Raji (cell line): Measurements from ENCODE around the gene MAPK8IP3.
A peak's percentile ranks its signal among the peaks of the same experiment; 100 is the strongest.

Source experiments
- POLR2A ChIP-seq: IDR thresholded peaks from 2 replicates; pipeline ENCODE4 v1.6.1; 2011; ENCODE audit warnings: low read depth, low read length, control low read depth; ENCODE audit not compliant: insufficient read depth

Gene MAPK8IP3

DNA sequence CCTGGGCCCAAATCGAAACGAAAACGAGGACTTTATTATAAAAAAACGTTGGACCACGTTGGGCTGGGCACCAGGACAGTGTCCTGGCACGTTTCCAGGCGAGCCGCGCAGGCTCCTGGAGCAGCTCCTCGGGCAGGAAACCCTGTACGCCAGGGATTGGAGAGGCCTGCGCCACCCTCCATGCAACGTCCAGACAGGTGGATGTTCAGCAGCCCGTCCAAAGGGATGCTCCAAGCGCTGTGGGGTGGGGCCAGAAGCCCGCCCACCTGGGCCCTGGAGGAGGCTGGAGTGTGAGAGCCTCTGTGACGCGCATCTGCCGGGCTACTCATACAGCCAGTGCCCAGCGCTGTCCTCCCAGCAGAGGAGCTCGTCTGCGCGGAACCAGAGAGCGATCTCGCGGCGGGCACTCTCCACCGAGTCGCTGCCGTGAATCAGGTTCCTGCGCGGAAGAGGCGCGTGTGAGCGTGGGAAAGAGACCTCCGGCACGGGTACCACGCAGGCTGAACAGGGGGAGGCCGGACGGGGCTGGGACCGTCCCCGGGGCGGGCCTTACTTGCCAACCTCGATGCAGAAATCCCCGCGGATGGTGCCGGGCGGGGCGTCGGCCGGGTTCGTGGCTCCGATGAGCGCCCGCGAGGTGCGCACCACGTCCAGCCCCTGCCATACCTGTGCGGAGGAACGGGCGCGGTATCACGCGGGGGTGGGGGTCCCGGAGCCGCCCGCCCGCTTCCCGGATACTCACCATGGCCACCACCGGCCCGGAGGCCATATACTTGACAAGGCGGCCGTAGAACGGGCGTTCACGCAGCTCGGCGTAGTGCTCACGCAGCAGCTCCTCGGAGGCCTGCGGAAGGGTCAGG lies 64.6 kb downstream of the MAPK8IP3 start:
- TF ChIP-seq POLR2A = no peak; the same call in 1 of the 2 replicates

DNA sequence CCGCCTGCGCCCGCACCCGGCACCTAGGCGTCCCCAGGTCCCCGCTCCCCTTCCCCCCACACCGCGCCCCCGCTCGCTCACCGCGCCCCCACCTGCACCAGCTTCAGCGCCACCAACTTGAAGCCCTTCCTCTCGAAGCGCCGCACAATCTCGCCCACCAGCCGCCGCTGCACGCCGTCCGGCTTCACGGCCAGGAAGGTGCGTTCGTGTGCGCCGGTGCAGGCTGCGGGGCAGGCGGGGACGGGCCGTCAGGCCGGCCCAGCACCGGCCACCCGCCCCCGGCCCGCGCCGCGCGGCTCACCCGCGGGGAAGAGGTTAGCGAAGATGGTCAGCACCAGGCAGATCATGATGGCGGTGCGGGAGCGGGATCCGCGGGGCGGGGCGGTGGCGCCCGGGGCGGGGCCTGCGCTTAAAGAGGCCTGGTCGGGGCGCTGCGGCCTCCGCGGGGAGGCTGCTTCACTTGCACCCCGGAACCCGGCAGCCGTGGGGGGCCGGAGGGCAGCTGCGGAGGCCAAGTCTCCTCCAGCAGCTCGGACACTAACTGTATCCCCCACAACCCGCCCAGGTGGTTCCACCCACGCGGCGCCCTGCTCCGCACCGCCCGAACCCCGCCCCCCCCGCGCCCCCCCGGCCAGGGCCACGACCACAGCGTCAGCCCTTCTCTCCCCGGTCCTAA lies 65.3 kb downstream of the MAPK8IP3 start, which contains the start of gene NME3:
NME3 (minus strand) TSS at position 356 of the 676 bp plus-strand sequence; CDS start at position 347, 9 bp downstream.
- peak; percentile 64 for TF ChIP-seq POLR2A

DNA sequence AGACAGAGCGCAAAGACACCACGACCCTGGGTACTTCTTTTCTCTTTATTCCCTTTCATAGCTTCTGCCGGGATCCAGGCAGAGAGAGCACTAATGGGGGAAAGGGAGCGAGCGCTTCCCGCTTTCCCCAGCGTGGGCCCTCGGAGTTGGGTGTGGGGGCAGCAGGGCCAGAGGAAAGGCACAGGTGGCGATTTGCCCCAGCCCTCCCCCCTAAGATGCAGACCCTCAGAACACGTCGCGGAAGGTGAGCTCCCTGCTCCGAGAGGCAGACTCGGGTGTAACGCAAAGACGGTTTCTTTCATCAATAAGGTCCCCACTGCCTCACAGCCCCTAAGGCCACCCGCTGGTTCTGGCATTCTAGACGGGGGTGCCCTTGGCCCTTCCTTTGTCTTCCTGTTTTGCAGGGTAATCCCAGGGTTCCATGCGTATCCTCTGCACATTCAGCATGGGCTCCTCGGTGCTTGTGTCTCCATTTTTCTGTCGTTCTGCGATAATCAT lies 65.9 kb downstream of the MAPK8IP3 start:
- TF ChIP-seq POLR2A = no peak

DNA sequence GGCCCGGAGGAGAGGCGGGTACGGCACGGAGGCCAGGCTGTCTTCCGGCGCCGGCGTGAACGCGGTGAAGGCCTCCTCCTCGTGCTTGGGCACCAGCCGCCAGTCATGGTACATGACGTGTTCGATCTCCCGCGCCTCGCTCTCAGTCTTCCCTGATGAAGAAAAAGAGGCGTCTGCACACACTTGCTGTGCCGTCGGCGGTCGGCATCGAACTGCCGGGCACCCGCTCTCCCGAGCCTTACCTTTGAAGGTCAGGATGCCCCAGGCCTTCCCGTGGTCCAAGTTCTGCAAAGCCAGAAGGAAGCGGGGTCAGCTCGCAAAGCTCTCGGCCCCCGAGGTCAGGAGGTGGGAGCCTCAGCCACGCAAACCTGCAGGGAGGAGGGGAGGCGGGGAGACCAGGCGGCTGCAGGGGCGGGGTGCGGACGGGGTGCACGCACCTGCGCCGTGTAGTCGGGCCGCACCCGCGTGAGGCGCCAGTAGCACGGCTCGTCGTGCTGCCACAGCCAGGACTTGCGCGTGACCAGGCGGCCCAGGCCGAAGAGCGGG lies 66.4 kb downstream of the MAPK8IP3 start, which contains the start of gene EME2:
EME2 (plus strand) TSS at position 449 of the 546 bp plus-strand sequence. CDS start 418 bp downstream, outside the sequence.
- no peak for TF ChIP-seq POLR2A

DNA sequence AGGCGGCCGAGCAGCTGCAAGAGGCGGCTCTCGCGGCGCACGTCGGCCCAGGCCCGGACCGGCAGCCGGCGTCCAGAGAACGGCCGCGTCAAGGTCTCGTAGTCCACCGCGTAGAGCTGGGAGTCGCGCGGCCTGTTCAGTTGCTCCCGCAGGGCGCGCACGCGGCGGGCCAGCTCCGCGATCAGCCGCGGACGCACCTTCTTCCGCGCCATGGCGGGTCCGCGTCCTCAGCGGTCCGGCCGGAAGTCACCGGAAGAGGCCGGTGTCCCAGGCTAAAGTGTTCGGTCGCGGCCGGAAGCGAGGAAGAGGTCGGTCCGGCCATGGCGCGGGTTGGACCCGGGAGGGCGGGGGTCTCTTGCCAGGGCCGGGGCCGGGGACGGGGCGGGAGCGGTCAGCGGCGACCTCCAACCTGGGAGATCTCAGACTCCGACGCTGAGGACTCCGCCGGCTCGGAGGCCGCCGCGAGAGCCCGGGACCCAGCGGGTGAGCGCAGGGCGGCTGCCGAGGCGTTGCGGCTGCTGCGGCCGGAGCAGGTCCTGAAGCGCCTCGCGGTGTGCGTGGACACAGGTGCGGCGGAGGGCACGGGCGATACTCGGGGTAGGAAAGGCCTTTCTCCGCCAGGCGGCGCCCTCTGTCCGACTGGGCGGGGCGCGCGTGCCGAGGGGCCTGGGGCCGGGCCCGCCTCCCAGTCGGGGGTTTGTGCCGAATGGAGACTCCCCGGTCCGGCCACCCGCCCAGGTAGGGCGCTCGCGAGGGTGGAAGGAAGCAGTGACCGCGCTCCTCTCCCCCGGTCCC lies 67.1 kb downstream of the MAPK8IP3 start, which contains the start of gene MRPS34:
MRPS34 (minus strand) TSS at position 227 of the 795 bp plus-strand sequence; CDS start at position 212, 15 bp downstream.
- peak; percentile 87 for TF ChIP-seq POLR2A

DNA sequence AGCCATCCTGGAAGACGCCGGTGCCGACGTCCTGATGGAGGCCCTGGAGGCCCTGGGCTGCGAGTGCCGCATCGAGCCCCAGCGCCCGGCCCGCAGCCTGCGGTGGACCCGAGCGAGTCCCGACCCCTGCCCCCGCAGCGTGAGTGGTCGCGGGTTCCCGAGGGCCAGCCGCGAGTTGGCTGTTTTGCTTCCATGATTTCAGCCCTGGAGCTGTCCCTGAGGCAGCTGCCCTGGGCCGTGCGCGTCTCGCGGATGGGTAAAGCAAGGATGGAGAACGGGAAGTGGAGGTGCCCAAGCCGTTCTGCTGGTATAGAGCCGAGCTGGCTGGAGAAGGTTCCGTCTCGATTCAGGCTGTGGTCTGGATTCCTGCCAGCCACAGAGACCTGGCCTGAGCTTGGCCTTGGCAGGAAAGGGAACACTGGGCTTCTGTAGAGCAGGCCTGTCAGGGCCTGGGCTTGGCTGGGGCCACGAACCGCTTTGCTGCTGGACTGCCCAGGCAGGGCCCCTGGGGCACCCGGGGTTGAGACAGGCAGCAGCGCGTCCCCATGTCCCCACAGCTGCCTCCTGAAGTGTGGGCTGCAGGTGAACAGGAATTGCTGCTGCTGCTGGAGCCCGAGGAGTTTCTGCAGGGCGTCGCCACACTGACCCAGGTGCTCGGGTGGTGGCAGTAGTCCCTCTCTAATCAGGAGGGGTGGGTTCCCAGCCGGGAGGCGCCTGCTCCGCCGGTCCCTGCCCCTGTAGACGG lies 67.9 kb downstream of the MAPK8IP3 start:
- TF ChIP-seq POLR2A = no peak

DNA sequence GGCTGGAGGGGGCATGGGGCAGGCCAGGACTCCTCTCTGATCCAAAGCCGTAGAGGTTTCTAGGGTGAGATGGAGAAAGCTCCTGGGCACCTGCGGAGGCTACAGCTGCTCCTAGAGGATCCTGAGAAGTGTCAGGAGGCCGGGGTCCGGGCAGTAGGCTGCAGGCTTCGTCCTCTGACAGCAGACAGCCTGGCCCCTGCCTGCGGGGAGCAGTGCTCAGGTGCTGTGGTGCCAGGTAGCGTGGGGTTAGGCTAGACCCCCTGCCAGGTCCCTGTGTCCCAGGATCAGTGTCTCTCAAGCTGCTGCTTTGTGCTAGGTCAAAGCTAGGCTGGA lies 68.4 kb downstream of the MAPK8IP3 start:
- TF ChIP-seq POLR2A = no peak

DNA sequence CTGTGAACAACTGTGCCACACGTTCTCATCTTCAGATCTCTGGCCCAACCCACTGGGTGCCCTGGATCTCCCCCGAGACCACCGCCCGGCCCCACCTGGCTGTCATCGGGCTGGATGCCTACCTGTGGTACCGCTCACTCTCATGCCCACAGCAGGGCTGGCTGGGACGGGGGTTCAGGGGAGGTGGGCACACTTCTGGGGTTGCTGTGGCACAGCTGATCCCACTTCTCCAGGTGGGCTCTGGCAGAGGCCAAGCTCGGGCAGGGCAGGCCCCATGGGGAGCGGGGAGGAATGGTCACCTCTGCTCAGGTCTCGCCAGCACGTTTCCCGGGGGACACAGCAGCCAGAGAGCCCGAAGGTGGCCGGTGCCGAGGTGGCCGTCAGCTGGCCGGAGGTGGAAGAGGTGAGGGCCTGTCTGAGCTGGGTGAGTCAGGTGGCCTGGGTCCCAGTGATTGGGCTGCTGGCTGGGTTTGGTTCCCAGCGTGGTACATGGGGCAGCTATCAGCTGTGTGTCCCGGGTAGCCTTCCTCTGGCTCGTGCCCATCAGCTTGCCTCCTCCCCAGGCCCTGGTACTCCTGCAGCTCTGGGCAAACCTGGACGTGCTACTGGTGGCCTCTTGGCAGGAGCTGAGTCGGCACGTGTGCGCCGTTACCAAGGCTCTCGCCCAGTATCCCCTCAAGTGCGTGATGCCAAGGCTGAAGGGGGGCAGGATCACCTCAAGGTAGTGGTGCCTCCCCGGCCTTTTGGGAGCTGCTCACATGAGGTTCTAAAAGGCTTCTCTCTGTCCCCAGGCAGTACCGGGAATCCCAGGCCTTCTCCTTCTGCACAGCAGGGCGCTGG lies 69.2 kb downstream of the MAPK8IP3 start:
- no peak for TF ChIP-seq POLR2A

DNA sequence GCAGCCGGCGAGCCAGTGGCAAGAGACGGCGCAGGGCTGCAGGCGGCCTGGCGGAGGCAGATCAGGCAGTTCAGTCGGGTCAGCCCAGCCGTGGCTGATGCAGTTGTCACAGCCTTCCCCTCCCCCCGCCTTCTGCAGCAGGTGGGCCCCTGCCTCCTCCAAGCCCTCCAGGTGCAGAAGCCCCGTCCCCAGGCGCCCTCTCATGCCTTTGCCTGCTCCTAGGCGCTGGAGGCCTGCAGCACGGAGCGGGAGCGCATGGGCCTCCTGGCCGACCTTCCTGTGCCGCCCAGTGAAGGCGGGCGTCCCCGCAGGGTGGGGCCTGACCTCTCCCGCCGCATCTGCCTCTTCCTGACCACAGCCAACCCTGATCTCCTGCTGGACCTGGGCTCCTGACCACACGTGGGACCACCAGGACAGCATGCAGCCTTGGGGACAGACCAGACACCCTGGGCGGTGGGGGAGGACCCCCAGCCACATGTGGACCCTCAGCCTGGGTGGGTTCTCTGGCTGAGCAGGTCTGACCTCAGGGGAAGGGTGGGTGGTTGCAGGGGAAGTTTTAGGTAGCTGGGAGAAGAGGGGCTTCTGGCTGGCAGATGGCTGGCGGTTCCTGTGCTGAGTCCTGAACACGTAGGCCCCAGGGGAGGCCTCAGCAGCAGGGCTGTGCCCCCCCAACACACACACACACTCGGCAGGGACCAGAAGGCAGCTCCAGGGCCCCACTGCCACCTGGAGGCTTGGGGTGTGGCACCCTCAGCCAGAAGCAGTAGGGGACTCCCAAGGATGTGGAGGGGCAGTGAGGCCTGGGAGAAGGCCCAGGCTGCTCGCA lies 70.1 kb downstream of the MAPK8IP3 start:
- no peak for TF ChIP-seq POLR2A

DNA sequence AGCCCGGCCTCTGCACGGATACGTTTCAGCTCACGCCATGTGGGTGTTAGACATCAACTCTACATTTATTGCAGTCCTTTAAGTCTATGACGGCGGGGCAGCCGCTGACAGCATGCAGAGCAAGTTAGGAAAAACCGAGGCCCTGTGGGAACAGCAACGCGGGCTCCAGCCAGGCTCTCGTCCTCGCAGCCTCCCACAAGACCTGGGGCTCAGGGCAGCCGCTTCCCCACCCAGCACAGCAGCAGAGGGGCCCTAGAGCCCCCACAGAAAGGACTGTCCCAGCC lies 70.6 kb downstream of the MAPK8IP3 start:
- no peak for TF ChIP-seq POLR2A

DNA sequence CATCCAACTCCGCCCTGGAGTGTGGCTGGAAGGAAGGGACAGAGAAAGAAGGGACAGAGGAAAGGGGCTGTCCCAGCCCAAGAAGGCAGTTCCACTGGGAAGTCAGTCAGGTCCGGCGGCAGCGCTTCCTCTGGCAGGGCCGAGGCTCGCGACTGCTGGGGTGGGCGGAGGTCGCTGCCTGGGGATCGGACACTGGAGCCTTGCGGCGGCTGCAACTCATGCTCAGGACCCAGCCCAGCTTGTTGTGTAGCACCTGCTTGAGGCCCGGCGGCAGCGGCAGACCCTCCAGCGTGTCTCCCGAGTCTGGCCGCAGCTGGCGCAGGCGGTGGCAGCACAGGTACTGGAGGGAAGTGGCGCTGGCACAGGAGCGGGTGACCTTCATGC lies 71.0 kb downstream of the MAPK8IP3 start:
- TF ChIP-seq POLR2A = no peak

DNA sequence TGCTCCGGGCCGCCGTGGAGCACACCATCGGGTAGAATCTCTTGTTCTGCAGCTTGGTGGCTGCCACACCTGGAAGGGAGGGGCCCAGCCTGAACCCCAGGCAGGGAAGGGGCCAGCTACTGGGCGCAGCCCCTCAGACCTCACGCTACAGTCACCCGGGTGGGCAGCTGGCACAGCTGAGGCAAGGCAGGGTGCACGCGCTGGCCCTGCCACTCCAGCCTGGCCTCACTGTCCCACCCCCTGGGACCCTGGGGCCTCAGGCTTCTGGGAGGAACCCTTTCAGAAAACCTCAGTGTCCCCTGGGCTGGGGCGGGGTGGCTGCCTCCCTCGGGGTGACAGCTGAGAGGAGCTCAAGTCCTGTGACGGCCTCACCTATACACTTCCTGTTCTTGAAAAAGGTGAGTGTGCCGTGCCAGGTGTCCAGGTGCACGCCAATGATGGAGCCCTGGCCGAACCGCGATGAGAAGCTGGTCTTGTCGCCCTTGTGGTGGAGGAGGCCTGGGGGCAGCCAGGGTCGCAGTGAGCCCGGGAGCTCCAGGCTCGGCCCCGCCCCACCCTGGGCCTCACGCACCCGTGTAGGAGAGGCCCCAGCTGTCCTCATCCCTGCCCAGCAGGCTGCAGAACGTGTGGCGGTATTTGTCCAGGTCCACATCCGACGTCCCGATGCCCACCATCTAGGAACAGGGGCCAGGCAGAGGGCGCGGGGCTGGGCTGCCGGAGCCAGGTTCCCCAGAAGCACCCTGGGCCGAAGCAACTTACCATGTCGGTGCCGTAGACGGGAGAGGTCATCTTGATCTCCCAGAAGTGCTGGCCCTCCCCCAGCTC lies 71.6 kb downstream of the MAPK8IP3 start:
- peak; percentile 34; the same call in 1 of the 2 replicates for TF ChIP-seq POLR2A
